Liver (tissue), 3 donors: ENCODE data around the gene SYT14.

Experiments
- ATF3 ChIP-seq: IDR thresholded peaks from 2 replicates; pipeline ENCODE4 v1.6.1; 2016; ENCODE audit warnings: antibody characterized with exemption
- EGR1 ChIP-seq, 2 donors: IDR thresholded peaks; 2 replicates each; pipeline ENCODE4 v1.6.1; 2016 to 2018; ENCODE audit warnings: antibody characterized with exemption in 2 of 2, low read depth in 2 of 2
- JUND ChIP-seq, 2 donors: IDR thresholded peaks; 2 replicates each; pipeline ENCODE4 v1.6.1; 2016; ENCODE audit warnings: antibody characterized with exemption in 2 of 2
- TAF1 ChIP-seq: conservative IDR thresholded peaks from 2 replicates; pipeline ENCODE4 v1.6.1; 2016; ENCODE audit warnings: antibody characterized with exemption, mild to moderate bottlenecking
- YY1 ChIP-seq: IDR thresholded peaks from 2 replicates; pipeline ENCODE4 v1.6.1; 2016; ENCODE audit warnings: antibody characterized with exemption, mild to moderate bottlenecking
- TF ChIP-seq, protein P1 (sequence below): fragments of 150-350 bp; IDR thresholded peaks from 2 replicates; pipeline ENCODE4 v1.5.1; 2017; ENCODE audit warnings: improper control_type of control experiment, low read depth, low read length; ENCODE audit not compliant: missing input control
- TF ChIP-seq, protein P2 (sequence below): IDR thresholded peaks from 2 replicates; pipeline ENCODE4 v1.6.1; 2016; ENCODE audit warnings: antibody characterized with exemption
- TF ChIP-seq, protein P3 (sequence below): IDR thresholded peaks from 2 replicates; pipeline ENCODE4 v1.6.1; 2016; ENCODE audit warnings: antibody characterized with exemption, mild to moderate bottlenecking
- TF ChIP-seq, protein P4 (sequence below): IDR thresholded peaks from 2 replicates; pipeline ENCODE4 v1.6.1; 2016; ENCODE audit warnings: antibody characterized with exemption
- donor health status: healthy.
- donor health status: healthy.

GRCh38 chr1:210024996-210025395, 87.0 kb downstream of the SYT14 start:
- TF ChIP-seq, protein P1, sequence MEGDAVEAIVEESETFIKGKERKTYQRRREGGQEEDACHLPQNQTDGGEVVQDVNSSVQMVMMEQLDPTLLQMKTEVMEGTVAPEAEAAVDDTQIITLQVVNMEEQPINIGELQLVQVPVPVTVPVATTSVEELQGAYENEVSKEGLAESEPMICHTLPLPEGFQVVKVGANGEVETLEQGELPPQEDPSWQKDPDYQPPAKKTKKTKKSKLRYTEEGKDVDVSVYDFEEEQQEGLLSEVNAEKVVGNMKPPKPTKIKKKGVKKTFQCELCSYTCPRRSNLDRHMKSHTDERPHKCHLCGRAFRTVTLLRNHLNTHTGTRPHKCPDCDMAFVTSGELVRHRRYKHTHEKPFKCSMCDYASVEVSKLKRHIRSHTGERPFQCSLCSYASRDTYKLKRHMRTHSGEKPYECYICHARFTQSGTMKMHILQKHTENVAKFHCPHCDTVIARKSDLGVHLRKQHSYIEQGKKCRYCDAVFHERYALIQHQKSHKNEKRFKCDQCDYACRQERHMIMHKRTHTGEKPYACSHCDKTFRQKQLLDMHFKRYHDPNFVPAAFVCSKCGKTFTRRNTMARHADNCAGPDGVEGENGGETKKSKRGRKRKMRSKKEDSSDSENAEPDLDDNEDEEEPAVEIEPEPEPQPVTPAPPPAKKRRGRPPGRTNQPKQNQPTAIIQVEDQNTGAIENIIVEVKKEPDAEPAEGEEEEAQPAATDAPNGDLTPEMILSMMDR = no peak
- TF ChIP-seq TAF1 (no peak), ATF3 (no peak), YY1 (no peak), JUND (IDR thresholded peaks at IDR 0.05) (no peak), EGR1 (IDR thresholded peaks at IDR 0.05; ENCODE audit: low read depth in 2 of 2) (no peak)
- TF ChIP-seq, protein P2, sequence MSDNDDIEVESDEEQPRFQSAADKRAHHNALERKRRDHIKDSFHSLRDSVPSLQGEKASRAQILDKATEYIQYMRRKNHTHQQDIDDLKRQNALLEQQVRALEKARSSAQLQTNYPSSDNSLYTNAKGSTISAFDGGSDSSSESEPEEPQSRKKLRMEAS = no peak
- TF ChIP-seq, protein P3, sequence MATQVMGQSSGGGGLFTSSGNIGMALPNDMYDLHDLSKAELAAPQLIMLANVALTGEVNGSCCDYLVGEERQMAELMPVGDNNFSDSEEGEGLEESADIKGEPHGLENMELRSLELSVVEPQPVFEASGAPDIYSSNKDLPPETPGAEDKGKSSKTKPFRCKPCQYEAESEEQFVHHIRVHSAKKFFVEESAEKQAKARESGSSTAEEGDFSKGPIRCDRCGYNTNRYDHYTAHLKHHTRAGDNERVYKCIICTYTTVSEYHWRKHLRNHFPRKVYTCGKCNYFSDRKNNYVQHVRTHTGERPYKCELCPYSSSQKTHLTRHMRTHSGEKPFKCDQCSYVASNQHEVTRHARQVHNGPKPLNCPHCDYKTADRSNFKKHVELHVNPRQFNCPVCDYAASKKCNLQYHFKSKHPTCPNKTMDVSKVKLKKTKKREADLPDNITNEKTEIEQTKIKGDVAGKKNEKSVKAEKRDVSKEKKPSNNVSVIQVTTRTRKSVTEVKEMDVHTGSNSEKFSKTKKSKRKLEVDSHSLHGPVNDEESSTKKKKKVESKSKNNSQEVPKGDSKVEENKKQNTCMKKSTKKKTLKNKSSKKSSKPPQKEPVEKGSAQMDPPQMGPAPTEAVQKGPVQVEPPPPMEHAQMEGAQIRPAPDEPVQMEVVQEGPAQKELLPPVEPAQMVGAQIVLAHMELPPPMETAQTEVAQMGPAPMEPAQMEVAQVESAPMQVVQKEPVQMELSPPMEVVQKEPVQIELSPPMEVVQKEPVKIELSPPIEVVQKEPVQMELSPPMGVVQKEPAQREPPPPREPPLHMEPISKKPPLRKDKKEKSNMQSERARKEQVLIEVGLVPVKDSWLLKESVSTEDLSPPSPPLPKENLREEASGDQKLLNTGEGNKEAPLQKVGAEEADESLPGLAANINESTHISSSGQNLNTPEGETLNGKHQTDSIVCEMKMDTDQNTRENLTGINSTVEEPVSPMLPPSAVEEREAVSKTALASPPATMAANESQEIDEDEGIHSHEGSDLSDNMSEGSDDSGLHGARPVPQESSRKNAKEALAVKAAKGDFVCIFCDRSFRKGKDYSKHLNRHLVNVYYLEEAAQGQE = no peak
- TF ChIP-seq, protein P4, sequence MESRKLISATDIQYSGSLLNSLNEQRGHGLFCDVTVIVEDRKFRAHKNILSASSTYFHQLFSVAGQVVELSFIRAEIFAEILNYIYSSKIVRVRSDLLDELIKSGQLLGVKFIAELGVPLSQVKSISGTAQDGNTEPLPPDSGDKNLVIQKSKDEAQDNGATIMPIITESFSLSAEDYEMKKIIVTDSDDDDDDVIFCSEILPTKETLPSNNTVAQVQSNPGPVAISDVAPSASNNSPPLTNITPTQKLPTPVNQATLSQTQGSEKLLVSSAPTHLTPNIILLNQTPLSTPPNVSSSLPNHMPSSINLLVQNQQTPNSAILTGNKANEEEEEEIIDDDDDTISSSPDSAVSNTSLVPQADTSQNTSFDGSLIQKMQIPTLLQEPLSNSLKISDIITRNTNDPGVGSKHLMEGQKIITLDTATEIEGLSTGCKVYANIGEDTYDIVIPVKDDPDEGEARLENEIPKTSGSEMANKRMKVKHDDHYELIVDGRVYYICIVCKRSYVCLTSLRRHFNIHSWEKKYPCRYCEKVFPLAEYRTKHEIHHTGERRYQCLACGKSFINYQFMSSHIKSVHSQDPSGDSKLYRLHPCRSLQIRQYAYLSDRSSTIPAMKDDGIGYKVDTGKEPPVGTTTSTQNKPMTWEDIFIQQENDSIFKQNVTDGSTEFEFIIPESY = no peak
